ENCODE measurements around the gene ZP4. TPM values are rescaled to one million over a fixed set of nuclear protein-coding genes. Genes with fewer than 3 reads are reported as not detected.

Gene ZP4
- total and polyA plus RNA-seq, 2 of the 8 experiments (the other 6 are each of a cell fraction or from before 2014, with no cell fraction given): not detected

- Histone ChIP-seq H3K18ac (ENCODE audit: extremely low read depth, low read length) (no peak overlapping the region), H3K23me2 (ENCODE audit: low read depth, low read length) (no peaks in the 10 kb centered on the region), H2BK12ac (ENCODE audit: low read depth, low read length) (no peak overlapping the region), H3K27me3 (replicated peaks in 1 of 4; ENCODE audit: control insufficient read depth in 3 of 4, extremely low read depth in 1 of 4, insufficient read depth in 3 of 4, low read length in 3 of 4) (no peaks in the 10 kb centered on the region), H2BK5ac (ENCODE audit: low read depth, low read length) (no peak overlapping the region), H2AK5ac (ENCODE audit: low read depth, low read length) (no peak overlapping the region), H4K20me1 (replicated peaks in 1 of 2; ENCODE audit: control insufficient read depth in 1 of 2, insufficient read depth in 2 of 2, low read length in 2 of 2) (no peaks in the 10 kb centered on the region), H3K9ac (replicated peaks in 1 of 4; ENCODE audit: extremely low read depth in 1 of 4, low read depth in 3 of 4, low read length in 3 of 4) (no peak overlapping the region), H3K4me3 (ENCODE audit: extremely low read depth in 1 of 4, insufficient read depth in 2 of 4, low read depth in 3 of 4, low read length in 4 of 4) (no peak overlapping the region), H2BK120ac (replicated peaks; ENCODE audit: low read depth, low read length) (no peak overlapping the region), H4K5ac (ENCODE audit: insufficient read length, low read depth, low read length) (no peak overlapping the region), H3K4me1 (replicated peaks in 1 of 4; ENCODE audit: control insufficient read depth in 3 of 4, insufficient read depth in 4 of 4, low read length in 3 of 4) (no peaks in the 10 kb centered on the region), H2BK20ac (ENCODE audit: low read length) (no peak overlapping the region), H3K4ac (replicated peaks; ENCODE audit: insufficient read length, low read depth, low read length) (no peak overlapping the region), H2BK15ac (ENCODE audit: low read length) (no peak overlapping the region), H3K4me2 (ENCODE audit: insufficient read depth in 1 of 2, low read depth in 2 of 2, low read length in 2 of 2) (no peak overlapping the region), H3K14ac (ENCODE audit: insufficient read length) (no peak overlapping the region), H3K36me3 (ENCODE audit: control insufficient read depth in 2 of 4, insufficient read depth in 4 of 4, low read length in 3 of 4) (no peaks in the 10 kb centered on the region), H3K9me3 (ENCODE audit: insufficient read depth in 2 of 2, low read depth in 1 of 2, low read length in 1 of 2) (no peaks in the 10 kb centered on the region), H3K79me1 (ENCODE audit: low read depth, low read length) (no peaks in the 10 kb centered on the region), H3K23ac (ENCODE audit: insufficient read length) (no peak overlapping the region), H3K27ac (ENCODE audit: low read depth, low read length) (no peak overlapping the region), H3K56ac (replicated peaks; ENCODE audit: insufficient read length, low read depth, low read length) (no peak overlapping the region), H4K91ac (replicated peaks; ENCODE audit: insufficient read length, low read length) (no peak overlapping the region), H4K8ac (ENCODE audit: extremely low read depth, insufficient read depth, low read length) (no peak overlapping the region), H3K79me2 (ENCODE audit: control insufficient read depth in 1 of 2, insufficient read depth in 2 of 2, low read length in 2 of 2) (no peaks in the 10 kb centered on the region), H2AFZ (ENCODE audit: low read length) (no peak overlapping the region)
- FAIRE-seq (no peak), DNase-seq (ENCODE audit: low read depth in 1 of 2, low spot score in 2 of 2) (no peak)
- ChIA-PET CTCF (ENCODE audit: partially characterized antibody) (interaction anchor here (0.6 to 6.7 kb wide), 16 partner anchors 10 to 382 kb away, joined by 3 to 90 read pairs (median 6); no protein-coding TSS in a partner anchor), POLR2A (ENCODE audit: partially characterized antibody) (no interaction called here)
- WGBS, 2 experiments (ENCODE audit: extremely low coverage in 1 of 2, insufficient coverage in 1 of 2, insufficient read length in 1 of 2, insufficient replicate concordance in 2 of 2, low coverage in 1 of 2, low lambda C conversion rate in 2 of 2, missing lambda C conversion rate in 1 of 2): 91% methylated on average over 5 of the region's 5 CpGs; no CpG with 5 or more reads in 1 of the 2 experiments
- TF ChIP-seq POU5F1 (IDR thresholded peaks at IDR 0.05; ENCODE audit: low read depth, low read length) (no peak), BRCA1 (IDR thresholded peaks at IDR 0.05; ENCODE audit: low read depth, low read length) (no peak), KDM4A (IDR thresholded peaks at IDR 0.05; ENCODE audit: low read depth, low read length, severe bottlenecking) (no peak), RNF2 (IDR thresholded peaks at IDR 0.05; ENCODE audit: borderline replicate concordance, low read depth, low read length, missing control alignments, poor library complexity, severe bottlenecking) (no peak), CREB1 (IDR thresholded peaks at IDR 0.05) (no peak), SP4 (IDR thresholded peaks at IDR 0.05; ENCODE audit: low read length) (no peak), NRF1 (IDR thresholded peaks at IDR 0.05; ENCODE audit: low read depth, low read length) (no peak), SP2 (IDR thresholded peaks at IDR 0.05; ENCODE audit: low read length) (no peak), SIN3A (conservative IDR thresholded peaks at IDR 0.05 in 1 of 2, IDR thresholded peaks at IDR 0.05 in 1 of 2; ENCODE audit: low read depth in 1 of 2, low read length in 2 of 2) (no peak), MAX (IDR thresholded peaks at IDR 0.05) (no peak)
These were observed 47.3 kb upstream of the ZP4 start for GRCh38 chr1:237938068-237938467.
